Body of pancreas (tissue), 4 donors: ENCODE data around the gene CHD6. TPM values are rescaled to one million over a fixed set of nuclear protein-coding genes. Genes with fewer than 3 reads are reported as not detected.

Source experiments
- ATAC-seq: fragments of 150-250 bp; one replicate; pipeline ENCODE4 v1.9.1; 2016
- DNase-seq, 4 donors: peaks; one replicate each; pipeline ENCODE4 v3.0.0-alpha.2; 2019
- H3K27ac ChIP-seq, 4 donors: fragments of 200-600 bp; sonication (generic); 1 replicate in 3 of 4; 2 replicates in 1 of 4; pipeline versions ENCODE4 v1.5.1 to v1.6.1; 2016 to 2019; ENCODE audit warnings: mild to moderate bottlenecking in 1 of 4, mixed read lengths in 1 of 4, moderate library complexity in 1 of 4
- H3K27me3 ChIP-seq, 2 donors: fragments of 200-600 bp; sonication (generic); one replicate each; pipeline ENCODE4 v1.6.0; 2016; ENCODE audit warnings: mild to moderate bottlenecking in 1 of 2
- H3K36me3 ChIP-seq, 2 donors: fragments of 200-600 bp; sonication (generic); replicated peaks in 1 of 2; 2 replicates each; pipeline ENCODE4 v1.5.1; 2016; ENCODE audit warnings: low read depth in 2 of 2; ENCODE audit not compliant: insufficient read depth in 1 of 2
- H3K4me1 ChIP-seq: fragments of 200-600 bp; sonication (generic); one replicate; pipeline ENCODE4 v1.6.0; 2016
- H3K4me3 ChIP-seq, 2 donors: fragments of 200-600 bp; sonication (generic); 1 replicate in 1 of 2; 2 replicates in 1 of 2; pipeline ENCODE4 v1.5.1; 2016 to 2019
- H3K9me3 ChIP-seq, 3 donors: fragments of 200-600 bp; sonication (generic); 1 replicate in 2 of 3; 2 replicates in 1 of 3; pipeline ENCODE4 v1.5.1; 2016
- CTCF ChIP-seq, 7 experiments: fragments of 450-650 bp in 4 of 7; fragments of 200-600 bp in 3 of 7; sonication (generic) in 3 of 7; IDR thresholded peaks; one replicate each; pipeline ENCODE4 v1.5.1; 2016 to 2019; ENCODE audit warnings: antibody characterized with exemption in 7 of 7
- POLR2A ChIP-seq, 3 donors: fragments of 450-650 bp; IDR thresholded peaks; one replicate each; pipeline ENCODE4 v1.6.1; 2016; ENCODE audit warnings: antibody characterized with exemption in 3 of 3, mild to moderate bottlenecking in 2 of 3
- WGBS, 2 donors: methylation state at CpG; one replicate each; pipeline ENCODE4 v1.1.5; 2017; 5-methylcytosine and 5-hydroxymethylcytosine counted together
- intact Hi-C: fragments of 100-400 bp; cut with DNase I; formaldehyde crosslinking; loops from one replicate; pipeline ENCODE4 v1.15.1; 2023
- total RNA-seq, 2 donors: library from RNA; depleted of rRNA; stranded (reverse); fragments of >200 nt; gene quantifications; one replicate each; pipeline ENCODE4 v1.1.0, GENCODE V29; 2016

The CHD6 gene
- total RNA-seq, 2 donors from 2014 or later, result 21.8 to 43.5 TPM

- DNase-seq (no peak), ATAC-seq (no peak)
- 93 to 96% methylated on average over 6 of the region's 6 CpGs for WGBS, 2 donors
- Histone ChIP-seq H3K36me3 (no peaks in the 10 kb centered on the region), H3K4me3 (no peak overlapping the region), H3K4me1 (no peaks in the 10 kb centered on the region), H3K9me3 (no peaks in the 10 kb centered on the region), H3K27me3 (no peaks in the 10 kb centered on the region), H3K27ac (no peak overlapping the region)
- intact Hi-C loops, result no loop called here
- no peak for TF ChIP-seq CTCF (IDR thresholded peaks at IDR 0.05)
- TF ChIP-seq POLR2A (IDR thresholded peaks at IDR 0.05), result no peak
Measured at GRCh38 chr20:41462372-41463161, 155.6 kb downstream of the CHD6 start.

GRCh38 chr20:41458761-41459160 is 159.4 kb downstream of the CHD6 start:
- Histone ChIP-seq H3K27ac (no peak overlapping the region), H3K9me3 (no peaks in the 10 kb centered on the region), H3K36me3 (peaks cover 3 to 10% of the 10 kb centered on the region in 2 donors), H3K27me3 (no peaks in the 10 kb centered on the region), H3K4me1 (no peaks in the 10 kb centered on the region), H3K4me3 (no peak overlapping the region)
- intact Hi-C loops, result no loop called here
- WGBS, 2 donors, result 95 to 100% methylated on average over 1 to 2 of the region's 2 CpGs
- no peak for ATAC-seq
- no peak for TF ChIP-seq POLR2A (IDR thresholded peaks at IDR 0.05)
- TF ChIP-seq CTCF (IDR thresholded peaks at IDR 0.05), result no peak
- no peak for DNase-seq

GRCh38 chr20:41457173-41457857 is 160.9 kb downstream of the CHD6 start:
- ATAC-seq, result no peak
- H3K9me3 ChIP-seq, result no peaks in the 10 kb centered on the region
- TF ChIP-seq POLR2A (IDR thresholded peaks at IDR 0.05) (no peak), CTCF (IDR thresholded peaks at IDR 0.05) (no peak)
- intact Hi-C loops, result no loop called here
- H3K36me3 ChIP-seq, result peaks cover 5 to 17% of the 10 kb centered on the region in 2 donors
- no peaks in the 10 kb centered on the region for H3K27me3 ChIP-seq
- H3K27ac ChIP-seq, result no peak overlapping the region
- no peak overlapping the region for H3K4me3 ChIP-seq
- no peaks in the 10 kb centered on the region for H3K4me1 ChIP-seq
- 96 to 98% methylated on average over 17 of the region's 17 CpGs for WGBS, 2 donors
- DNase-seq, result no peak

- TF ChIP-seq POLR2A (IDR thresholded peaks at IDR 0.05) (no peak), CTCF (IDR thresholded peaks at IDR 0.05) (no peak)
Measured at GRCh38 chr20:41456351-41456750, 161.8 kb downstream of the CHD6 start.

More at GRCh38 chr20:41456351-41456750, 161.8 kb downstream of the CHD6 start:
- Histone ChIP-seq H3K27ac (no peak overlapping the region), H3K27me3 (no peaks in the 10 kb centered on the region), H3K36me3 (peaks cover 11 to 24% of the 10 kb centered on the region in 2 donors), H3K9me3 (no peaks in the 10 kb centered on the region), H3K4me1 (no peaks in the 10 kb centered on the region), H3K4me3 (no peak overlapping the region)
- intact Hi-C loops, result no loop called here
- no peak for ATAC-seq
- DNase-seq, result no peak
